ENCODE results near the gene FADS2. TPM values are rescaled to one million over a fixed set of nuclear protein-coding genes. Genes with fewer than 3 reads are reported as not detected.

The FADS2 gene
- polyA plus RNA-seq, 2 of the 4 experiments (the other 2 are of a cell fraction): 215 to 391 TPM

- Histone ChIP-seq H3K9me3 (no peaks in the 10 kb centered on the region), H3K4me2 (no peak overlapping the region), H3K4me1 (no peaks in the 10 kb centered on the region), H3K4me3 (no peak overlapping the region), H3K27ac (no peak overlapping the region)
- no peak for DNase-seq (ENCODE audit: low read depth in 1 of 2, low spot score in 1 of 2)
- TF ChIP-seq FOSL2 (IDR thresholded peaks at IDR 0.05): no peak
- no peak for TF ChIP-seq FOSL2 (CRISPR knock-in tag; IDR thresholded peaks at IDR 0.05)
- no peak for TF ChIP-seq RAD21 (conservative IDR thresholded peaks at IDR 0.05 in 1 of 2, IDR thresholded peaks at IDR 0.05 in 1 of 2)
- TF ChIP-seq USF2 (IDR thresholded peaks at IDR 0.05): no peak
- no peak for TF ChIP-seq CBX2 (IDR thresholded peaks at IDR 0.05; ENCODE audit: borderline replicate concordance, low read depth)
- no peak for TF ChIP-seq FOSB (CRISPR knock-in tag; IDR thresholded peaks at IDR 0.05)
- TF ChIP-seq RFX5 (IDR thresholded peaks at IDR 0.05): no peak
- TF ChIP-seq TP53 (CRISPR knock-in tag; IDR thresholded peaks at IDR 0.05): no peak
- TF ChIP-seq CHD4 (IDR thresholded peaks at IDR 0.05; ENCODE audit: borderline replicate concordance): no peak
- no peak for TF ChIP-seq CTCF (IDR thresholded peaks at IDR 0.05)
- TF ChIP-seq SMC3 (IDR thresholded peaks at IDR 0.05): no peak
- no peak for TF ChIP-seq CEBPB (IDR thresholded peaks at IDR 0.05)
- no peak for TF ChIP-seq RCOR1 (IDR thresholded peaks at IDR 0.05; ENCODE audit: low read depth, low read length)
- no peak for TF ChIP-seq EP300 (IDR thresholded peaks at IDR 0.05)
- no peak for TF ChIP-seq HOXA7 (CRISPR knock-in tag; IDR thresholded peaks at IDR 0.05)
- TF ChIP-seq ESRRA (IDR thresholded peaks at IDR 0.05; ENCODE audit: borderline replicate concordance, low read length): no peak
- no peak for TF ChIP-seq CBX8 (IDR thresholded peaks at IDR 0.05)
- TF ChIP-seq POLR2A (IDR thresholded peaks at IDR 0.05; ENCODE audit: low read length): no peak
- ATAC-seq: no peak
- ChIA-PET CTCF (interaction anchor here (1.2 to 19.8 kb wide), 4 partner anchors 9 to 201 kb away, joined by 4 to 565 read pairs (median 218); partner anchors contain the start of gene BEST1), POLR2A (interaction anchor here (1.0 kb wide), 1 partner anchor 38 kb away, joined by 3 read pairs; no protein-coding TSS in a partner anchor)
- no peak for FAIRE-seq
- 85% methylated on average over 11 of the region's 14 CpGs for WGBS (ENCODE audit: missing lambda C conversion rate)
Observed at GRCh38 chr11:61905801-61906521, 77.9 kb downstream of the FADS2 start.

GRCh38 chr11:61906522-61906909 lies 78.4 kb downstream of the FADS2 start:
- no peak overlapping the region for H3K27ac ChIP-seq
- H3K4me2 ChIP-seq: no peak overlapping the region
- CTCF ChIA-PET: interaction anchor here (1.2 to 19.8 kb wide), 5 partner anchors 7 to 175 kb away, joined by 4 to 565 read pairs (median 198); partner anchors contain the start of gene BEST1
- H3K4me3 ChIP-seq: no peak overlapping the region
- WGBS (ENCODE audit: missing lambda C conversion rate): 76% methylated on average over 14 of the region's 14 CpGs
- POLR2A ChIA-PET: no interaction called here
- no peak for FAIRE-seq
- no peaks in the 10 kb centered on the region for H3K4me1 ChIP-seq
- no peak for TF ChIP-seq ZFP36 (IDR thresholded peaks at IDR 0.05; ENCODE audit: borderline replicate concordance, partially characterized antibody)
- TF ChIP-seq PBX3 (IDR thresholded peaks at IDR 0.05): no peak
- no peak for TF ChIP-seq RFX5 (IDR thresholded peaks at IDR 0.05)
- no peak for TF ChIP-seq RARB (CRISPR knock-in tag; IDR thresholded peaks at IDR 0.05)
- TF ChIP-seq ZNF302 (CRISPR knock-in tag; IDR thresholded peaks at IDR 0.05): no peak
- no peak for TF ChIP-seq CBX8 (IDR thresholded peaks at IDR 0.05)
- no peak for TF ChIP-seq MAX (IDR thresholded peaks at IDR 0.05)
- TF ChIP-seq RAD21 (conservative IDR thresholded peaks at IDR 0.05 in 1 of 2, IDR thresholded peaks at IDR 0.05 in 1 of 2): no peak
- no peak for TF ChIP-seq EHMT2 (IDR thresholded peaks at IDR 0.05; ENCODE audit: low read depth)
- no peak for TF ChIP-seq NPAS2 (CRISPR knock-in tag; IDR thresholded peaks at IDR 0.05; ENCODE audit: borderline replicate concordance)
- no peak for TF ChIP-seq EHF (CRISPR knock-in tag; IDR thresholded peaks at IDR 0.05)
- no peak for TF ChIP-seq FOXS1 (CRISPR knock-in tag; IDR thresholded peaks at IDR 0.05)
- TF ChIP-seq KDM5A (IDR thresholded peaks at IDR 0.05): no peak
- no peak for TF ChIP-seq NR3C1 (IDR thresholded peaks at IDR 0.05)
- TF ChIP-seq BHLHE40 (IDR thresholded peaks at IDR 0.05; ENCODE audit: low read depth, low read length): no peak
- no peak for TF ChIP-seq JUN (IDR thresholded peaks at IDR 0.05)
- TF ChIP-seq NFE2L2 (conservative IDR thresholded peaks at IDR 0.05; ENCODE audit: low read length): no peak
- no peak for TF ChIP-seq HOXB13 (CRISPR knock-in tag; IDR thresholded peaks at IDR 0.05; ENCODE audit: low read depth)
- TF ChIP-seq, protein P1, sequence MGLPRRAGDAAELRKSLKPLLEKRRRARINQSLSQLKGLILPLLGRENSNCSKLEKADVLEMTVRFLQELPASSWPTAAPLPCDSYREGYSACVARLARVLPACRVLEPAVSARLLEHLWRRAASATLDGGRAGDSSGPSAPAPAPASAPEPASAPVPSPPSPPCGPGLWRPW (IDR thresholded peaks at IDR 0.05): no peak
- TF ChIP-seq ESRRA (IDR thresholded peaks at IDR 0.05; ENCODE audit: borderline replicate concordance, low read length): no peak
- H3K9me3 ChIP-seq: no peaks in the 10 kb centered on the region
- no peak for ATAC-seq
- no peak for DNase-seq (ENCODE audit: low read depth in 1 of 2, low spot score in 1 of 2)

All from A549 (cell line).